Peyer's patch (tissue), 4 donors: ENCODE measurements around the gene ZBTB12.

Source experiments
- POLR2A ChIP-seq, 2 donors: fragments of 450-650 bp; IDR thresholded peaks; one replicate each; pipeline ENCODE4 v1.5.1; 2017; ENCODE audit warnings: antibody characterized with exemption in 2 of 2, mild to moderate bottlenecking in 2 of 2, moderate library complexity in 2 of 2
- TF ChIP-seq, protein P1 (sequence below), 6 experiments: fragments of 450-650 bp in 4 of 6; fragments of 200-600 bp in 2 of 6; sonication (generic) in 1 of 6; IDR thresholded peaks; one replicate each; pipeline ENCODE4 v1.5.1; 2017 to 2019; ENCODE audit warnings: antibody characterized with exemption in 6 of 6, mild to moderate bottlenecking in 3 of 6, moderate library complexity in 1 of 6

DNA sequence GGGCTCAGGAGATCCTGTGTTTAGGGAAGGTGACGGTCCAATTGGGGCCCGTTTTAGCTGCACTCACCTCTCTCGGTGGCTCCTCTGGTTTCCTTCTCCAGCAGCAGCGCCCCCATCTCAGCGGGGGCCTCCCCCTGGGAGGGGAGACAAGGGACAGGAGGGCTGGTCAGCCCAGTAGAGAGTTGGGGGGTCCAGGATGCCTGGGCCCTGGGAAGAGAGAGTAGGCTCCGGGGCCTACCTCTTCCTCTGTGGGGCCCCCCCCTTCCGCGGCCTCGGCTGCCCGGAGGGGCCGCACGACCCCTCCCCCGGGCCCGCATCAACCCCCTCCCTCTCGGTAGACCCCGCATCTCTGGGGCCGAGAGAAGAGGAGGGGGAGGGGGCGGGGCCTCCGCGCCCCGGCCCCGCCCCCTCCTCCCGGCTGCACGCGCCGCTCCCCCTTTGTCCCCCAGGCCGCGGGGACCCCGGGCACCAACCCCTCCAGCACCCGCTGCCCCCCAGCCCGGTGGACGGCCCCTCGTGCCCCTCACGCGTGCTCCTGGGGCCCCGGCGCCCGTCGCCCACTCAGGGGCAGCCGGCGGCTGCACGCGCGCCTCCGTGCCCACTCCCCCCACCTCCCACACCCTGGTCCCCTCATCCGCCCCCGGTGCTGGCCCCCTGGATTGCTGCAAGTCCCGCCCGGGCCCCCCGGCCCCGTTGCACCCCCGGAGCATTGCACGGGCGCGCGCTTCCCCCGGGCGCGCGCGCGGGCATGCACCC lies 4.9 kb downstream of the ZBTB12 start:
- TF ChIP-seq POLR2A (IDR thresholded peaks at IDR 0.05) = no peak
- TF ChIP-seq, protein P1, sequence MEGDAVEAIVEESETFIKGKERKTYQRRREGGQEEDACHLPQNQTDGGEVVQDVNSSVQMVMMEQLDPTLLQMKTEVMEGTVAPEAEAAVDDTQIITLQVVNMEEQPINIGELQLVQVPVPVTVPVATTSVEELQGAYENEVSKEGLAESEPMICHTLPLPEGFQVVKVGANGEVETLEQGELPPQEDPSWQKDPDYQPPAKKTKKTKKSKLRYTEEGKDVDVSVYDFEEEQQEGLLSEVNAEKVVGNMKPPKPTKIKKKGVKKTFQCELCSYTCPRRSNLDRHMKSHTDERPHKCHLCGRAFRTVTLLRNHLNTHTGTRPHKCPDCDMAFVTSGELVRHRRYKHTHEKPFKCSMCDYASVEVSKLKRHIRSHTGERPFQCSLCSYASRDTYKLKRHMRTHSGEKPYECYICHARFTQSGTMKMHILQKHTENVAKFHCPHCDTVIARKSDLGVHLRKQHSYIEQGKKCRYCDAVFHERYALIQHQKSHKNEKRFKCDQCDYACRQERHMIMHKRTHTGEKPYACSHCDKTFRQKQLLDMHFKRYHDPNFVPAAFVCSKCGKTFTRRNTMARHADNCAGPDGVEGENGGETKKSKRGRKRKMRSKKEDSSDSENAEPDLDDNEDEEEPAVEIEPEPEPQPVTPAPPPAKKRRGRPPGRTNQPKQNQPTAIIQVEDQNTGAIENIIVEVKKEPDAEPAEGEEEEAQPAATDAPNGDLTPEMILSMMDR (IDR thresholded peaks at IDR 0.05) = no peak
